OCI-LY7 (cell line): Measurements from ENCODE around the gene NUP50.

Experiments
- EZH2phosphoT487 ChIP-seq: fragments of 200-600 bp; sonication (generic); IDR thresholded peaks from 2 replicates; pipeline ENCODE4 v1.6.1; 2018; ENCODE audit warnings: low read depth, borderline replicate concordance, mild to moderate bottlenecking, mixed run types, antibody characterized with exemption, low read length, moderate library complexity, mixed read lengths
- TF ChIP-seq, protein P1 (sequence below): fragments of 200-600 bp; sonication (generic); conservative IDR thresholded peaks from 2 replicates; pipeline ENCODE4 v1.5.1; 2014; ENCODE audit warnings: mild to moderate bottlenecking, antibody characterized with exemption, low read length, moderate library complexity, mixed read lengths

DNA sequence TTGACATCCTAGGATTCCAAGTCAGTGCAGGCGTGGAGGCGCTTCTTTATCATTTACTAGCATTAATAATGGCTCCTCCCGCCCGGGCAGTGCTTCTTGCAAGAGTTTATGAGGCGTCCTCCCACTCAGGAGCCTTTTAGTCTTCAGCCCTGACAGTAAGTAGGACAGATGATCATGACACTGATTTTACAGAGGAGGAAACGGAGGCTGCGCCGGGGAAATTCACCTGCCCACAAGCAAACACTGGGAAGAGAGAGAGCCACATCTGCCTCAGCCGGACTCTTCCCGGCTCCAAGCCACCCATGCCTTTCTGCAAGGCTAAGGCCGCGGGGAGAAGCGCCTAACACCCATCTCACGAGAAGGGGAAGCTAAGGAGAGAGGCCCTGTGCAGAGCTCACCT, 41.1 kb downstream of the NUP50 start:
- TF ChIP-seq EZH2phosphoT487 = no peak
- TF ChIP-seq, protein P1, sequence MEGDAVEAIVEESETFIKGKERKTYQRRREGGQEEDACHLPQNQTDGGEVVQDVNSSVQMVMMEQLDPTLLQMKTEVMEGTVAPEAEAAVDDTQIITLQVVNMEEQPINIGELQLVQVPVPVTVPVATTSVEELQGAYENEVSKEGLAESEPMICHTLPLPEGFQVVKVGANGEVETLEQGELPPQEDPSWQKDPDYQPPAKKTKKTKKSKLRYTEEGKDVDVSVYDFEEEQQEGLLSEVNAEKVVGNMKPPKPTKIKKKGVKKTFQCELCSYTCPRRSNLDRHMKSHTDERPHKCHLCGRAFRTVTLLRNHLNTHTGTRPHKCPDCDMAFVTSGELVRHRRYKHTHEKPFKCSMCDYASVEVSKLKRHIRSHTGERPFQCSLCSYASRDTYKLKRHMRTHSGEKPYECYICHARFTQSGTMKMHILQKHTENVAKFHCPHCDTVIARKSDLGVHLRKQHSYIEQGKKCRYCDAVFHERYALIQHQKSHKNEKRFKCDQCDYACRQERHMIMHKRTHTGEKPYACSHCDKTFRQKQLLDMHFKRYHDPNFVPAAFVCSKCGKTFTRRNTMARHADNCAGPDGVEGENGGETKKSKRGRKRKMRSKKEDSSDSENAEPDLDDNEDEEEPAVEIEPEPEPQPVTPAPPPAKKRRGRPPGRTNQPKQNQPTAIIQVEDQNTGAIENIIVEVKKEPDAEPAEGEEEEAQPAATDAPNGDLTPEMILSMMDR = no peak
